ENCODE data around the gene STRA8.
"Not testable (repeated sequence)": the region's sequence is repeated elsewhere in the genome, so short reads cannot be mapped to it uniquely, and the experiment has no call there.

The STRA8 gene

GRCh38 chr7:135211946-135212685 lies 21.5 kb upstream of the STRA8 start:
- not testable (repeated sequence) for H3K9me3 Mint-ChIP-seq, ATAC-seq, DNase-seq, H3K27me3 Mint-ChIP-seq
- H3K4me1 Mint-ChIP-seq = peaks cover 32% of the 10 kb centered on the region
- peak overlapping the region; percentile 67 to 81 for H3K27ac Mint-ChIP-seq
- peak overlapping the region; percentile 87 to 99 for H3K4me3 Mint-ChIP-seq

- Mint-ChIP-seq H3K27ac (no peak overlapping the region), H3K4me3 (no peak overlapping the region), H3K9me3 (no peaks in the 10 kb centered on the region), H3K27me3 (no peaks in the 10 kb centered on the region), H3K4me1 (peaks cover 15% of the 10 kb centered on the region)
- DNase-seq = no peak
- no peak for ATAC-seq
Measured at GRCh38 chr7:135213831-135214230, 19.8 kb upstream of the STRA8 start.

- Mint-ChIP-seq H3K4me3 (no peak overlapping the region), H3K4me1 (peaks cover 3% of the 10 kb centered on the region), H3K27ac (no peak overlapping the region), H3K9me3 (no peaks in the 10 kb centered on the region), H3K27me3 (no peaks in the 10 kb centered on the region)
- DNase-seq (no peak), ATAC-seq (no peak)
Measured at GRCh38 chr7:135215180-135215579, 18.5 kb upstream of the STRA8 start.

GRCh38 chr7:135215698-135216097 lies 17.9 kb upstream of the STRA8 start:
- ATAC-seq (no peak), DNase-seq (no peak)
- Mint-ChIP-seq H3K4me3 (no peak overlapping the region), H3K9me3 (no peaks in the 10 kb centered on the region), H3K27me3 (no peaks in the 10 kb centered on the region), H3K27ac (no peak overlapping the region), H3K4me1 (no peaks in the 10 kb centered on the region)

- ATAC-seq (no peak), DNase-seq (no peak)
- H3K27ac Mint-ChIP-seq = no peak overlapping the region
- peaks cover 4 to 9% of the 10 kb centered on the region in 2 donors for H3K9me3 Mint-ChIP-seq
- H3K27me3 Mint-ChIP-seq = no peaks in the 10 kb centered on the region
- no peaks in the 10 kb centered on the region for H3K4me1 Mint-ChIP-seq
- no peak overlapping the region for H3K4me3 Mint-ChIP-seq
Measured at GRCh38 chr7:135217645-135218509, 15.8 kb upstream of the STRA8 start.

- peaks cover 15% of the 10 kb centered on the region for H3K4me1 Mint-ChIP-seq
- peaks cover 4 to 17% of the 10 kb centered on the region in 2 donors for H3K9me3 Mint-ChIP-seq
- H3K4me3 Mint-ChIP-seq = no peak overlapping the region
- no peak for DNase-seq
- no peak overlapping the region for H3K27ac Mint-ChIP-seq
- H3K27me3 Mint-ChIP-seq = no peaks in the 10 kb centered on the region
- ATAC-seq = no peak
Measured at GRCh38 chr7:135224027-135224426, 9.6 kb upstream of the STRA8 start.

- Mint-ChIP-seq H3K9me3 (peaks cover 0 to 16% of the 10 kb centered on the region in 2 donors), H3K27me3 (no peaks in the 10 kb centered on the region), H3K4me1 (peaks cover 13% of the 10 kb centered on the region), H3K4me3 (no peak overlapping the region), H3K27ac (peak overlapping the region in 1 of 2 donors; percentile 3)
- no peak for DNase-seq
- no peak for ATAC-seq
Measured at GRCh38 chr7:135231686-135232085, 2.0 kb upstream of the STRA8 start.

GRCh38 chr7:135232087-135232486 lies 1.6 kb upstream of the STRA8 start:
- no peak overlapping the region for H3K4me3 Mint-ChIP-seq
- ATAC-seq (no peak), DNase-seq (no peak)
- H3K4me1 Mint-ChIP-seq = peaks cover 18% of the 10 kb centered on the region
- H3K27me3 Mint-ChIP-seq = no peaks in the 10 kb centered on the region
- peaks cover 0 to 19% of the 10 kb centered on the region in 2 donors for H3K9me3 Mint-ChIP-seq
- H3K27ac Mint-ChIP-seq = no peak overlapping the region

GRCh38 chr7:135232720-135233119 lies 918 bp upstream of the STRA8 start:
- ATAC-seq (no peak), DNase-seq (no peak)
- Mint-ChIP-seq H3K4me3 (no peak overlapping the region), H3K27ac (no peak overlapping the region), H3K4me1 (peaks cover 18% of the 10 kb centered on the region), H3K27me3 (no peaks in the 10 kb centered on the region), H3K9me3 (peaks cover 0 to 19% of the 10 kb centered on the region in 2 donors)

GRCh38 chr7:135234095-135234494 lies 457 bp downstream of the STRA8 start:
- peaks cover 18% of the 10 kb centered on the region for H3K4me1 Mint-ChIP-seq
- H3K27me3 Mint-ChIP-seq, ATAC-seq, H3K4me3 Mint-ChIP-seq, DNase-seq, H3K27ac Mint-ChIP-seq: not testable (repeated sequence)
- H3K9me3 Mint-ChIP-seq = peaks cover 0 to 10% of the 10 kb centered on the region in 2 donors

GRCh38 chr7:135234727-135235126 lies 1.1 kb downstream of the STRA8 start:
- H3K27me3 Mint-ChIP-seq = no peaks in the 10 kb centered on the region
- H3K9me3 Mint-ChIP-seq = peaks cover 0 to 8% of the 10 kb centered on the region in 2 donors
- no peak overlapping the region for H3K4me3 Mint-ChIP-seq
- peaks cover 18% of the 10 kb centered on the region for H3K4me1 Mint-ChIP-seq
- ATAC-seq = no peak
- no peak for DNase-seq
- no peak overlapping the region for H3K27ac Mint-ChIP-seq

GRCh38 chr7:135235841-135236240 lies 2.2 kb downstream of the STRA8 start:
- DNase-seq (no peak), ATAC-seq (no peak)
- H3K27ac Mint-ChIP-seq = no peak overlapping the region
- no peaks in the 10 kb centered on the region for H3K27me3 Mint-ChIP-seq
- no peak overlapping the region for H3K4me3 Mint-ChIP-seq
- peaks cover 17% of the 10 kb centered on the region for H3K4me1 Mint-ChIP-seq
- peaks cover 0 to 8% of the 10 kb centered on the region in 2 donors for H3K9me3 Mint-ChIP-seq

GRCh38 chr7:135236727-135237126 lies 3.1 kb downstream of the STRA8 start:
- Mint-ChIP-seq H3K9me3 (peaks cover 0 to 8% of the 10 kb centered on the region in 2 donors), H3K4me3 (no peak overlapping the region), H3K4me1 (peaks cover 8% of the 10 kb centered on the region), H3K27ac (peak overlapping the region in 1 of 2 donors; percentile 55), H3K27me3 (peaks cover 6% of the 10 kb centered on the region)
- DNase-seq (no peak), ATAC-seq (no peak)

GRCh38 chr7:135238112-135238744 lies 4.6 kb downstream of the STRA8 start:
- Mint-ChIP-seq H3K4me1 (peaks cover 8% of the 10 kb centered on the region), H3K9me3 (peaks cover 0 to 8% of the 10 kb centered on the region in 2 donors), H3K27me3 (peaks cover 15% of the 10 kb centered on the region), H3K4me3 (no peak overlapping the region), H3K27ac (no peak overlapping the region)
- DNase-seq (peak in 1 of 2 donors; percentile 20), ATAC-seq (peak; percentile 45)

GRCh38 chr7:135239263-135239662 lies 5.6 kb downstream of the STRA8 start:
- H3K27me3 Mint-ChIP-seq = peaks cover 15% of the 10 kb centered on the region
- no peak overlapping the region for H3K27ac Mint-ChIP-seq
- no peak overlapping the region for H3K4me3 Mint-ChIP-seq
- ATAC-seq (no peak), DNase-seq (no peak)
- H3K9me3 Mint-ChIP-seq = peaks cover 0 to 8% of the 10 kb centered on the region in 2 donors
- H3K4me1 Mint-ChIP-seq = peaks cover 8% of the 10 kb centered on the region

Measured in stimulated activated naive CD8-positive, alpha-beta T cell treated with anti-CD3 and anti-CD28 coated beads, Interleukin-15, amount 100 ng/mL, for 72 hours (primary cell).